NAMALWA (cell line): ENCODE data around the gene POMGNT2.

Source experiments
- DNase-seq: peaks from one replicate; pipeline ENCODE4 v3.0.0-alpha.2; 2015; ENCODE audit warnings: low spot score

POMGNT2 gene

GRCh38 chr3:43102773-43103480 is 3.0 kb downstream of the POMGNT2 start:
- DNase-seq = no peak

- no peak for DNase-seq
Observed at GRCh38 chr3:43098761-43099160, 7.1 kb downstream of the POMGNT2 start.

- no peak for DNase-seq
Observed at GRCh38 chr3:43097400-43098080, 8.3 kb downstream of the POMGNT2 start.

- DNase-seq = no peak
Observed at GRCh38 chr3:43096761-43097160, 9.1 kb downstream of the POMGNT2 start.

- no peak for DNase-seq
Observed at GRCh38 chr3:43095370-43095769, 10.5 kb downstream of the POMGNT2 start.

- DNase-seq = no peak
Observed at GRCh38 chr3:43094851-43095250, 11.0 kb downstream of the POMGNT2 start.

GRCh38 chr3:43094381-43094780 is 11.5 kb downstream of the POMGNT2 start:
- DNase-seq = no peak

GRCh38 chr3:43093974-43094373 is 11.9 kb downstream of the POMGNT2 start:
- DNase-seq = no peak

- DNase-seq = no peak
Observed at GRCh38 chr3:43093006-43093405, 12.9 kb downstream of the POMGNT2 start.

GRCh38 chr3:43091481-43091880 is 14.4 kb downstream of the POMGNT2 start:
- no peak for DNase-seq

GRCh38 chr3:43090238-43090637 is 15.6 kb downstream of the POMGNT2 start:
- DNase-seq = no peak

GRCh38 chr3:43089081-43089480 is 16.8 kb downstream of the POMGNT2 start:
- no peak for DNase-seq

GRCh38 chr3:43087249-43087776 is 18.6 kb downstream of the POMGNT2 start:
- no peak for DNase-seq

- no peak for DNase-seq
Observed at GRCh38 chr3:43086460-43087165, 19.3 kb downstream of the POMGNT2 start.

- DNase-seq = no peak
Observed at GRCh38 chr3:43082457-43082856, 23.4 kb downstream of the POMGNT2 start.

GRCh38 chr3:43081796-43082195 is 24.1 kb downstream of the POMGNT2 start:
- no peak for DNase-seq

GRCh38 chr3:43080726-43081568 is 24.9 kb downstream of the POMGNT2 start:
- DNase-seq = no peak

- DNase-seq = no peak
Observed at GRCh38 chr3:43079536-43080332, 26.1 kb downstream of the POMGNT2 start.

GRCh38 chr3:43077707-43078106 is 28.2 kb downstream of the POMGNT2 start:
- DNase-seq = no peak

GRCh38 chr3:43077261-43077660 is 28.6 kb downstream of the POMGNT2 start:
- DNase-seq = no peak

- DNase-seq = no peak
Observed at GRCh38 chr3:43076857-43077256, 29.0 kb downstream of the POMGNT2 start.
